GM23338 (cell line): Measurements from ENCODE around the gene KRTAP12-2. TPM values are rescaled to one million over a fixed set of nuclear protein-coding genes. Genes with fewer than 3 reads are reported as not detected.
"Not testable (repeated sequence)": the region's sequence is repeated elsewhere in the genome, so short reads cannot be mapped to it uniquely, and the experiment has no call there.

Experiments used
- ATAC-seq: fragments of 200-7000 bp; cut with Tn5 transposase; 3 replicates; pipeline ENCODE4 v1.9.1; 2020
- DNase-seq: peaks from one replicate; pipeline ENCODE4 v3.0.0-alpha.2; 2015; ENCODE audit warnings: low spot score
- H2AFZ ChIP-seq: fragments of 200-600 bp; sonication (generic); 2 replicates; pipeline ENCODE4 v1.8.0; 2016; ENCODE audit warnings: antibody characterized with exemption, mild to moderate bottlenecking, moderate library complexity
- H3F3A ChIP-seq: fragments of 200-600 bp; sonication (generic); replicated peaks from 2 replicates; pipeline ENCODE4 v1.8.0; 2017; ENCODE audit warnings: antibody characterized with exemption, mixed run types, low read depth
- H3K27ac ChIP-seq: fragments of 200-600 bp; sonication (generic); 2 replicates; pipeline ENCODE4 v1.6.1; 2016; ENCODE audit warnings: low read depth
- H3K27me3 ChIP-seq: fragments of 200-600 bp; sonication (generic); 2 replicates; pipeline ENCODE4 v1.8.0; 2016; ENCODE audit warnings: mild to moderate bottlenecking, mixed run types, moderate library complexity; ENCODE audit not compliant: insufficient read depth
- H3K36me3 ChIP-seq: fragments of 200-600 bp; sonication (generic); 2 replicates; pipeline ENCODE4 v1.8.0; 2016; ENCODE audit warnings: mild to moderate bottlenecking; ENCODE audit not compliant: insufficient read depth
- H3K4me1 ChIP-seq: fragments of 200-600 bp; sonication (generic); 2 replicates; pipeline ENCODE4 v1.8.0; 2016; ENCODE audit warnings: mild to moderate bottlenecking, moderate library complexity; ENCODE audit not compliant: insufficient read depth
- H3K4me2 ChIP-seq: fragments of 200-600 bp; sonication (generic); 2 replicates; pipeline ENCODE4 v1.7.1; 2017; ENCODE audit warnings: mixed run types
- H3K4me3 ChIP-seq: fragments of 200-600 bp; sonication (generic); 2 replicates; pipeline ENCODE4 v1.6.1; 2016; ENCODE audit warnings: mixed run types
- H3K79me2 ChIP-seq: fragments of 200-600 bp; sonication (generic); replicated peaks from 2 replicates; pipeline ENCODE4 v1.8.0; 2017; ENCODE audit warnings: mild to moderate bottlenecking; ENCODE audit not compliant: insufficient read depth
- H3K9me2 ChIP-seq: fragments of 200-600 bp; sonication (generic); 2 replicates; pipeline ENCODE4 v1.8.0; 2017; ENCODE audit not compliant: insufficient read depth
- H4K20me1 ChIP-seq: fragments of 200-600 bp; sonication (generic); replicated peaks from 2 replicates; pipeline ENCODE4 v1.8.0; 2017; ENCODE audit warnings: mild to moderate bottlenecking; ENCODE audit not compliant: insufficient read depth
- H3K27ac Mint-ChIP-seq: 2 replicates; pipeline ENCODE4 v1.8.0; 2020; ENCODE audit warnings: inconsistent platforms, mild to moderate bottlenecking, moderate library complexity, mixed read lengths
- H3K27me3 Mint-ChIP-seq: 3 replicates; pipeline ENCODE4 v1.8.0; 2022; ENCODE audit warnings: low read depth, mild to moderate bottlenecking, moderate library complexity, mixed read lengths, inconsistent platforms; ENCODE audit not compliant: insufficient read depth, poor library complexity
- H3K36me3 Mint-ChIP-seq: 3 replicates; pipeline ENCODE4 v1.8.0; 2021; ENCODE audit warnings: low read depth, mild to moderate bottlenecking, inconsistent platforms, moderate library complexity, mixed read lengths
- H3K4me1 Mint-ChIP-seq: 3 replicates; pipeline ENCODE4 v1.8.0; 2020; ENCODE audit warnings: mild to moderate bottlenecking, inconsistent platforms, mixed read lengths
- H3K4me3 Mint-ChIP-seq: 3 replicates; pipeline ENCODE4 v1.8.0; 2021; ENCODE audit warnings: moderate library complexity, mild to moderate bottlenecking, inconsistent platforms, mixed read lengths
- H3K9me3 Mint-ChIP-seq: 3 replicates; pipeline ENCODE4 v1.8.0; 2020; ENCODE audit warnings: moderate library complexity, mild to moderate bottlenecking, inconsistent platforms, mixed read lengths
- CREB1 ChIP-seq: fragments of 250-450 bp; sonication (Bioruptor Pico); IDR thresholded peaks from 2 replicates; pipeline ENCODE4 v1.5.0; 2020; ENCODE audit warnings: low read depth, mild to moderate bottlenecking, moderate library complexity
- STAT1 ChIP-seq: IDR thresholded peaks from one replicate; pipeline ENCODE4 v1.6.1; 2016; ENCODE audit warnings: antibody characterized with exemption; ENCODE audit not compliant: unreplicated experiment
- ZNF331 ChIP-seq: fragments of 250-450 bp; sonication (Bioruptor Pico); IDR thresholded peaks from 2 replicates; pipeline ENCODE4 v1.5.0; 2020; ENCODE audit warnings: low read depth, mild to moderate bottlenecking, moderate library complexity
- polyA plus RNA-seq: library from polyadenylated mRNA; unstranded; fragments of >200 nt; fragmentation: Nextera tagmentation; extraction: Ambion mirVana; gene quantifications from 2 replicates; pipeline ENCODE4 v1.2.1, GENCODE V29; 2016
- total RNA-seq: library from RNA; depleted of rRNA; stranded (reverse); fragments of >200 nt; shearing (Covaris generic); gene quantifications from 2 replicates; pipeline ENCODE4 v1.2.3, GENCODE V29; 2014
- TF ChIP-seq, protein P1 (sequence below): IDR thresholded peaks from one replicate; pipeline ENCODE4 v1.6.1; 2018; ENCODE audit warnings: antibody characterized with exemption; ENCODE audit not compliant: unreplicated experiment

The KRTAP12-2 gene
- total and polyA plus RNA-seq, 2 experiments from 2014 or later = not detected

DNA sequence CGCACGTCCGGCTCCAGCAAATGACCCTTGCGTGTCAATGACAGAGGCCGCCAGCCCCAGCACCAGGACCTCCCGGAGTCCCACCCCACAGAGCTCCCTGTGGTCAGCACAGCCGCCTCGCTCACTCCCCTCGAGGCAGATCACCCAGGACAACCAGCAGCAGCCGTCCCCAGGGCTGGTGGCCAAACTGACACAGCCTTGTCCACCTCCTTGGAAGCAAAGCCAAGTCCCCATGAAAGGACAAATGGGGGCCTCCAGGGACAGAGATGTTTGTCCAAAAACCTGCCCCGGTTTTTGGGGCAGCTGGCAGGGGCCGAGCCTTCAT, 27.4 kb downstream of the KRTAP12-2 start:
- H3K4me1 Mint-ChIP-seq = peaks cover 3% of the 10 kb centered on the region; the same call in 2 of the 3 replicates

DNA sequence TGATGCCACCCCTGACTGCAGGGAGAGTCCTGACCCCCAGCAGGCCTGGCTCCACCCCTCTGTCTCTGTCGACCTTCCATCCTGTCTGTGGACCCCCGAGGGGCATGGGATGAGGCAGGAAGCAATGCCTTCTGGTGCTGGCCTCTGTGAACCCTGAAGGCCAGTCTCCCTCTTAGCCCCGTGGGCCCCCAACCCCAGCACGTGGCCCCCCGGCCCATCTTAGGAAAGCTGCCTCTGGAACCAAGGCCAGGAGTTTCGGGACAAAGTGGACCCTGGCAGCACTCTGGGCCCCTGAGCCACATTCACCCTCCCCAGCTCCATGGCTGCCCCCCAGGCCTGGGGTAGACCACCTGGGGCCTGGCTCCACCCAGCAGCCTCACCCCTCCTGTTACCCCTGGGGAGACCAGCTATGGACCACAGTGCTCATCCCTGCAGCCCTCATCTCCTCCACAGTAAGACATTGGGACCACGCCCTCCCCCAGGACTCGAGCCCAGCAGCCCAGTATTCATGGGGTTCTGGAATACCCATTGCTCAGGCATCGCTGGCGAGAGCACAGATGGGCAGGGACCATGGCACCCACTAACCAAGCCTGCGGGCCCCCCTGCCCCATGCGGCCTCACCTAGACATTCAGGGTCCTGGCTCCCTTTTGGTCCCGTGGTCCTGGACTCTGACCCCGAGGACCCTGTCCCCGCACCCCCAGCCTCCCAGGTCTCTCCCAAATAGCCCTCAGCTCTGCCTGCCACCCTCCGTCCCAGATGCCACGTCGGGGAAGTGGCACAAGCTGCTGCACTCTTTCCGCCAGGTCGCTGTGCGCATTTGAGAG, 28.0 kb downstream of the KRTAP12-2 start:
- not testable (repeated sequence) for H4K20me1 ChIP-seq, H3K4me2 ChIP-seq, H3K4me1 Mint-ChIP-seq, H3F3A ChIP-seq, H2AFZ ChIP-seq, DNase-seq, H3K27me3 Mint-ChIP-seq, H3K9me2 ChIP-seq, ATAC-seq, H3K4me1 ChIP-seq, H3K27me3 ChIP-seq, H3K36me3 ChIP-seq, H3K27ac ChIP-seq, H3K4me3 Mint-ChIP-seq, H3K79me2 ChIP-seq, H3K36me3 Mint-ChIP-seq, H3K27ac Mint-ChIP-seq, H3K4me3 ChIP-seq
- peaks cover 16% of the 10 kb centered on the region; the same call in 2 of the 3 replicates for H3K9me3 Mint-ChIP-seq

More for the DNA sequence above, 27.4 kb downstream of the KRTAP12-2 start:
- H3K36me3 ChIP-seq = no peaks in the 10 kb centered on the region
- H2AFZ ChIP-seq = no peak overlapping the region
- Mint-ChIP-seq H3K4me3 (no peak overlapping the region), H3K27ac (no peak overlapping the region), H3K27me3 (peaks cover 10% of the 10 kb centered on the region), H3K36me3 (no peaks in the 10 kb centered on the region; the same call in 2 of the 3 replicates), H3K9me3 (peaks cover 20% of the 10 kb centered on the region; the same call in 2 of the 3 replicates)
- no peak for TF ChIP-seq CREB1
- no peak for TF ChIP-seq ZNF331 (CRISPR knock-in tag)
- TF ChIP-seq, protein P1, sequence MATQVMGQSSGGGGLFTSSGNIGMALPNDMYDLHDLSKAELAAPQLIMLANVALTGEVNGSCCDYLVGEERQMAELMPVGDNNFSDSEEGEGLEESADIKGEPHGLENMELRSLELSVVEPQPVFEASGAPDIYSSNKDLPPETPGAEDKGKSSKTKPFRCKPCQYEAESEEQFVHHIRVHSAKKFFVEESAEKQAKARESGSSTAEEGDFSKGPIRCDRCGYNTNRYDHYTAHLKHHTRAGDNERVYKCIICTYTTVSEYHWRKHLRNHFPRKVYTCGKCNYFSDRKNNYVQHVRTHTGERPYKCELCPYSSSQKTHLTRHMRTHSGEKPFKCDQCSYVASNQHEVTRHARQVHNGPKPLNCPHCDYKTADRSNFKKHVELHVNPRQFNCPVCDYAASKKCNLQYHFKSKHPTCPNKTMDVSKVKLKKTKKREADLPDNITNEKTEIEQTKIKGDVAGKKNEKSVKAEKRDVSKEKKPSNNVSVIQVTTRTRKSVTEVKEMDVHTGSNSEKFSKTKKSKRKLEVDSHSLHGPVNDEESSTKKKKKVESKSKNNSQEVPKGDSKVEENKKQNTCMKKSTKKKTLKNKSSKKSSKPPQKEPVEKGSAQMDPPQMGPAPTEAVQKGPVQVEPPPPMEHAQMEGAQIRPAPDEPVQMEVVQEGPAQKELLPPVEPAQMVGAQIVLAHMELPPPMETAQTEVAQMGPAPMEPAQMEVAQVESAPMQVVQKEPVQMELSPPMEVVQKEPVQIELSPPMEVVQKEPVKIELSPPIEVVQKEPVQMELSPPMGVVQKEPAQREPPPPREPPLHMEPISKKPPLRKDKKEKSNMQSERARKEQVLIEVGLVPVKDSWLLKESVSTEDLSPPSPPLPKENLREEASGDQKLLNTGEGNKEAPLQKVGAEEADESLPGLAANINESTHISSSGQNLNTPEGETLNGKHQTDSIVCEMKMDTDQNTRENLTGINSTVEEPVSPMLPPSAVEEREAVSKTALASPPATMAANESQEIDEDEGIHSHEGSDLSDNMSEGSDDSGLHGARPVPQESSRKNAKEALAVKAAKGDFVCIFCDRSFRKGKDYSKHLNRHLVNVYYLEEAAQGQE = no peak
- TF ChIP-seq STAT1 = no peak
- no peaks in the 10 kb centered on the region for H3K4me1 ChIP-seq
- H3F3A ChIP-seq = no peaks in the 10 kb centered on the region
- no peaks in the 10 kb centered on the region for H4K20me1 ChIP-seq
- H3K9me2 ChIP-seq = no peaks in the 10 kb centered on the region
- ATAC-seq (no peak), DNase-seq (no peak)
- H3K4me2 ChIP-seq = no peak overlapping the region
- H3K27me3 ChIP-seq = no peaks in the 10 kb centered on the region
- no peak overlapping the region for H3K4me3 ChIP-seq
- H3K79me2 ChIP-seq = no peaks in the 10 kb centered on the region
- H3K27ac ChIP-seq = no peak overlapping the region

DNA sequence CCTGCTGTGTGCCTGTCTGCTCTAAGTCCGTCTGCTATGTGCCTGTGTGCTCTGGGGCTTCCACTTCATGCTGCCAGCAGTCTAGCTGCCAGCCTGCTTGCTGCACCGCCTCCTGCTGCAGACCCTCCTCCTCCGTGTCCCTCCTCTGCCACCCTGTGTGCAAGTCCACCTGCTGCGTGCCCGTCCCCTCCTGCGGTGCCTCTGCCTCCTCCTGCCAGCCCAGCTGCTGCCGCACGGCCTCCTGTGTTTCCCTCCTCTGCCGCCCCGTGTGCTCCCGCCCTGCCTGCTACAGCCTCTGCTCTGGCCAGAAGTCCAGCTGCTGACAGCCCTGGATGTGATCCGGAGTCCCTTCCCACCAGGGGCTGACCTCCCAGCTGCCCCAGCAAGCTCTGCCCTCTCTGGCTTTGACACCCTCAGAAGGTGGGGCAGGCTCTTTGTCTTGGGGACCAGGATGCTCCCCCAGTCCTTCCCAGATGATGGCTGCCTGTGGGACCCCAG, 28.8 kb downstream of the KRTAP12-2 start:
- not testable (repeated sequence) for H3K4me1 ChIP-seq, H3K36me3 ChIP-seq, H4K20me1 ChIP-seq, H3K4me3 Mint-ChIP-seq, H3K4me3 ChIP-seq, H3K27ac ChIP-seq, H2AFZ ChIP-seq, DNase-seq, H3K4me2 ChIP-seq, H3F3A ChIP-seq, H3K79me2 ChIP-seq, H3K27me3 ChIP-seq, H3K36me3 Mint-ChIP-seq, H3K9me2 ChIP-seq, H3K27ac Mint-ChIP-seq, H3K4me1 Mint-ChIP-seq, ATAC-seq, H3K27me3 Mint-ChIP-seq
- H3K9me3 Mint-ChIP-seq = peaks cover 16% of the 10 kb centered on the region; the same call in 2 of the 3 replicates
